SU-DHL-6 (cell line): ENCODE data around the gene SSC5D.

ENCODE experiments used
- H2AFZ ChIP-seq: fragments of 200-600 bp; sonication (generic); 2 replicates; pipeline ENCODE4 v1.6.1; 2014; ENCODE audit warnings: low read depth, mild to moderate bottlenecking, moderate library complexity, mixed read lengths, antibody characterized with exemption, low read length; ENCODE audit not compliant: severe bottlenecking
- H3F3A ChIP-seq: fragments of 200-600 bp; shearing (Covaris generic); 2 replicates; pipeline ENCODE4 v1.6.0; 2016; ENCODE audit warnings: antibody characterized with exemption, mild to moderate bottlenecking; ENCODE audit not compliant: insufficient read depth
- H3K27ac ChIP-seq: fragments of 200-600 bp; sonication (generic); 2 replicates; pipeline ENCODE4 v1.5.1; 2016; ENCODE audit warnings: low read depth, mild to moderate bottlenecking, low read length, moderate library complexity, mixed read lengths
- H3K27me3 ChIP-seq: fragments of 200-600 bp; sonication (generic), shearing (Covaris generic); 2 replicates; pipeline ENCODE4 v1.6.0; 2014; ENCODE audit warnings: mild to moderate bottlenecking, low read length
- H3K36me3 ChIP-seq: fragments of 200-600 bp; sonication (generic); 2 replicates; pipeline ENCODE4 v1.6.1; 2014; ENCODE audit warnings: mild to moderate bottlenecking, low read length, mixed read lengths
- H3K4me2 ChIP-seq: fragments of 300-600, 200-600 bp; shearing (Covaris generic), sonication (generic); 2 replicates; pipeline ENCODE4 v1.6.0; 2014; ENCODE audit warnings: low read length, low read depth, mild to moderate bottlenecking; ENCODE audit not compliant: poor library complexity, severe bottlenecking
- H3K4me3 ChIP-seq: fragments of 200-600 bp; sonication (generic); 2 replicates; pipeline ENCODE4 v1.5.1; 2014; ENCODE audit warnings: antibody characterized with exemption, low read length, mild to moderate bottlenecking, mixed read lengths; ENCODE audit not compliant: insufficient read depth, poor library complexity, severe bottlenecking
- H3K79me2 ChIP-seq: fragments of 200-600 bp; sonication (generic); 2 replicates; pipeline ENCODE4 v1.6.1; 2014; ENCODE audit warnings: mild to moderate bottlenecking, low read length, moderate library complexity; ENCODE audit not compliant: insufficient read depth
- H3K9ac ChIP-seq: fragments of 200-600 bp; sonication (generic); 2 replicates; pipeline ENCODE4 v1.7.0; 2014; ENCODE audit warnings: mild to moderate bottlenecking, low read length
- H3K9me2 ChIP-seq: fragments of 200-600 bp; sonication (generic); replicated peaks from 2 replicates; pipeline ENCODE4 v1.6.1; 2014; ENCODE audit warnings: low read length; ENCODE audit not compliant: insufficient read depth
- H3K9me3 ChIP-seq: fragments of 200-600 bp; sonication (generic); 2 replicates; pipeline ENCODE4 v1.6.1; 2014; ENCODE audit warnings: low read length, mixed read lengths; ENCODE audit not compliant: insufficient read depth
- H4K20me1 ChIP-seq: fragments of 200-600 bp; sonication (generic); 2 replicates; pipeline ENCODE4 v1.6.1; 2014; ENCODE audit warnings: low read depth, mild to moderate bottlenecking, antibody characterized with exemption, low read length, moderate library complexity, mixed read lengths
- CTCF ChIP-seq: fragments of 200-600 bp; sonication (generic); IDR thresholded peaks from one replicate; pipeline ENCODE4 v1.5.1; 2017; ENCODE audit warnings: antibody characterized with exemption, mild to moderate bottlenecking, low read length, moderate library complexity; ENCODE audit not compliant: insufficient read depth, poor library complexity, severe bottlenecking
- EZH2phosphoT487 ChIP-seq: fragments of 200-600 bp; sonication (generic), shearing (Covaris generic); conservative IDR thresholded peaks from 2 replicates; pipeline ENCODE4 v1.6.1; 2018; ENCODE audit warnings: mild to moderate bottlenecking, antibody characterized with exemption, low read length, moderate library complexity, mixed read lengths

SSC5D gene

GRCh38 chr19:55484593-55485438, 3.4 kb upstream of the SSC5D start, which contains the start of gene NAT14:
NAT14 (plus strand) TSS chr19:55485188; CDS start chr19:55485709, 521 bp downstream.
- no peak within 1 kb of the TSS for H3K27ac ChIP-seq
- no peaks in the 10 kb centered on the region for H3K27me3 ChIP-seq
- H3K9ac ChIP-seq = peak within 1 kb of the TSS; percentile 64
- no peak for TF ChIP-seq EZH2phosphoT487
- TF ChIP-seq CTCF = no peak
- H3K4me3 ChIP-seq = peak within 1 kb of the TSS; percentile 73
- no peaks in the 10 kb centered on the region for H4K20me1 ChIP-seq
- H3K79me2 ChIP-seq = no peaks in the 10 kb centered on the region
- H3K9me3 ChIP-seq = no peaks in the 10 kb centered on the region
- no peaks in the 10 kb centered on the region for H3K36me3 ChIP-seq
- peak within 1 kb of the TSS; percentile 63 for H2AFZ ChIP-seq
- H3K4me2 ChIP-seq = peak within 1 kb of the TSS; percentile 75
- H3K9me2 ChIP-seq = no peaks in the 10 kb centered on the region
- H3F3A ChIP-seq = 0 out of 2 replicates have a peak, but pooled peaks cover 3% of the 10 kb centered on the region

GRCh38 chr19:55485439-55486011, 2.7 kb upstream of the SSC5D start:
- H3K9me2 ChIP-seq = no peaks in the 10 kb centered on the region
- no peaks in the 10 kb centered on the region for H3K36me3 ChIP-seq
- H3F3A ChIP-seq = 0 out of 2 replicates have a peak, but pooled peaks cover 3% of the 10 kb centered on the region
- H4K20me1 ChIP-seq = no peaks in the 10 kb centered on the region
- H3K9ac ChIP-seq = peak overlapping the region; percentile 64
- no peaks in the 10 kb centered on the region for H3K27me3 ChIP-seq
- peak overlapping the region; percentile 63 for H2AFZ ChIP-seq
- H3K9me3 ChIP-seq = no peaks in the 10 kb centered on the region
- H3K79me2 ChIP-seq = no peaks in the 10 kb centered on the region
- H3K4me3 ChIP-seq = peak overlapping the region; percentile 73
- H3K4me2 ChIP-seq = peak overlapping the region; percentile 75
- no peak for TF ChIP-seq EZH2phosphoT487
- TF ChIP-seq CTCF = no peak
- H3K27ac ChIP-seq = no peak overlapping the region

- H3K4me3 ChIP-seq = no peak overlapping the region
- H3K27me3 ChIP-seq = no peaks in the 10 kb centered on the region
- no peaks in the 10 kb centered on the region for H3K9me3 ChIP-seq
- no peak overlapping the region for H3K4me2 ChIP-seq
- H3K9ac ChIP-seq = no peak overlapping the region
- no peaks in the 10 kb centered on the region for H3K79me2 ChIP-seq
- no peaks in the 10 kb centered on the region for H3K36me3 ChIP-seq
- H3K9me2 ChIP-seq = no peaks in the 10 kb centered on the region
- no peak overlapping the region for H2AFZ ChIP-seq
- no peak overlapping the region for H3K27ac ChIP-seq
- TF ChIP-seq CTCF (no peak), EZH2phosphoT487 (no peak)
- H4K20me1 ChIP-seq = no peaks in the 10 kb centered on the region
- 0 out of 2 replicates have a peak, but pooled peaks cover 3% of the 10 kb centered on the region for H3F3A ChIP-seq
Measured at GRCh38 chr19:55486043-55486970, 1.9 kb upstream of the SSC5D start.
